ENCODE results near the gene KLHL42.

The KLHL42 gene

GRCh38 chr12:27771481-27772327, 8.3 kb upstream of the KLHL42 start:
- Mint-ChIP-seq H3K4me3 (no peak overlapping the region), H3K27ac (no peak overlapping the region), H3K27me3 (no peaks in the 10 kb centered on the region), H3K9me3 (no peaks in the 10 kb centered on the region), H3K4me1 (ENCODE audit: low read depth) (no peaks in the 10 kb centered on the region), H3K36me3 (ENCODE audit: low read depth) (no peaks in the 10 kb centered on the region)

- H3K4me1 Mint-ChIP-seq (ENCODE audit: low read depth): no peaks in the 10 kb centered on the region
Measured at GRCh38 chr12:27772328-27773049, 7.5 kb upstream of the KLHL42 start.

GRCh38 chr12:27777141-27777540, 2.9 kb upstream of the KLHL42 start:
- Mint-ChIP-seq H3K4me1 (ENCODE audit: low read depth) (peaks cover 19% of the 10 kb centered on the region), H3K27ac (no peak overlapping the region), H3K4me3 (no peak overlapping the region), H3K27me3 (no peaks in the 10 kb centered on the region), H3K36me3 (ENCODE audit: low read depth) (peaks cover 7% of the 10 kb centered on the region), H3K9me3 (no peaks in the 10 kb centered on the region)

More at GRCh38 chr12:27772328-27773049, 7.5 kb upstream of the KLHL42 start:
- H3K27me3 Mint-ChIP-seq: no peaks in the 10 kb centered on the region
- H3K4me3 Mint-ChIP-seq: no peak overlapping the region
- no peaks in the 10 kb centered on the region for H3K9me3 Mint-ChIP-seq
- H3K36me3 Mint-ChIP-seq (ENCODE audit: low read depth): no peaks in the 10 kb centered on the region
- H3K27ac Mint-ChIP-seq: no peak overlapping the region

- Mint-ChIP-seq H3K27me3 (no peaks in the 10 kb centered on the region), H3K36me3 (ENCODE audit: low read depth) (peaks cover 12% of the 10 kb centered on the region), H3K27ac (no peak overlapping the region), H3K9me3 (no peaks in the 10 kb centered on the region), H3K4me3 (peak overlapping the region; percentile 4), H3K4me1 (ENCODE audit: low read depth) (peaks cover 28% of the 10 kb centered on the region)
Measured at GRCh38 chr12:27778206-27778605, 1.8 kb upstream of the KLHL42 start.

- Mint-ChIP-seq H3K36me3 (ENCODE audit: low read depth) (peaks cover 18% of the 10 kb centered on the region), H3K4me3 (peak overlapping the region; percentile 78), H3K27me3 (no peaks in the 10 kb centered on the region), H3K27ac (peak overlapping the region; percentile 74), H3K4me1 (ENCODE audit: low read depth) (peaks cover 31% of the 10 kb centered on the region), H3K9me3 (no peaks in the 10 kb centered on the region)
Measured at GRCh38 chr12:27779416-27779919, 565 bp upstream of the KLHL42 start.

GRCh38 chr12:27780612-27781408, 777 bp downstream of the KLHL42 start:
- Mint-ChIP-seq H3K36me3 (ENCODE audit: low read depth) (peaks cover 28% of the 10 kb centered on the region), H3K27me3 (no peaks in the 10 kb centered on the region), H3K4me3 (peak overlapping the region; percentile 85), H3K4me1 (ENCODE audit: low read depth) (peaks cover 42% of the 10 kb centered on the region), H3K27ac (peak overlapping the region; percentile 80), H3K9me3 (no peaks in the 10 kb centered on the region)

- H3K36me3 Mint-ChIP-seq (ENCODE audit: low read depth): peaks cover 34% of the 10 kb centered on the region
- H3K9me3 Mint-ChIP-seq: no peaks in the 10 kb centered on the region
- H3K4me1 Mint-ChIP-seq (ENCODE audit: low read depth): peaks cover 48% of the 10 kb centered on the region
Measured at GRCh38 chr12:27781680-27782079, 1.6 kb downstream of the KLHL42 start.

GRCh38 chr12:27782481-27782880, 2.4 kb downstream of the KLHL42 start:
- no peak overlapping the region for H3K27ac Mint-ChIP-seq
- H3K4me3 Mint-ChIP-seq: peak overlapping the region; percentile 85
- peaks cover 34% of the 10 kb centered on the region for H3K36me3 Mint-ChIP-seq (ENCODE audit: low read depth)
- peaks cover 48% of the 10 kb centered on the region for H3K4me1 Mint-ChIP-seq (ENCODE audit: low read depth)
- H3K27me3 Mint-ChIP-seq: no peaks in the 10 kb centered on the region
- H3K9me3 Mint-ChIP-seq: no peaks in the 10 kb centered on the region

More at GRCh38 chr12:27781680-27782079, 1.6 kb downstream of the KLHL42 start:
- H3K4me3 Mint-ChIP-seq: peak overlapping the region; percentile 85
- H3K27ac Mint-ChIP-seq: no peak overlapping the region
- no peaks in the 10 kb centered on the region for H3K27me3 Mint-ChIP-seq

- H3K27me3 Mint-ChIP-seq: no peaks in the 10 kb centered on the region
- peaks cover 58% of the 10 kb centered on the region for H3K36me3 Mint-ChIP-seq (ENCODE audit: low read depth)
- H3K9me3 Mint-ChIP-seq: no peaks in the 10 kb centered on the region
- peaks cover 39% of the 10 kb centered on the region for H3K4me1 Mint-ChIP-seq (ENCODE audit: low read depth)
- no peak overlapping the region for H3K27ac Mint-ChIP-seq
- no peak overlapping the region for H3K4me3 Mint-ChIP-seq
Measured at GRCh38 chr12:27785882-27786570, 6.0 kb downstream of the KLHL42 start.

GRCh38 chr12:27787559-27787958, 7.5 kb downstream of the KLHL42 start:
- H3K4me1 Mint-ChIP-seq (ENCODE audit: low read depth): peaks cover 24% of the 10 kb centered on the region
- H3K9me3 Mint-ChIP-seq: no peaks in the 10 kb centered on the region
- H3K27ac Mint-ChIP-seq: no peak overlapping the region
- H3K36me3 Mint-ChIP-seq (ENCODE audit: low read depth): peaks cover 60% of the 10 kb centered on the region
- H3K27me3 Mint-ChIP-seq: no peaks in the 10 kb centered on the region
- H3K4me3 Mint-ChIP-seq: no peak overlapping the region

- Mint-ChIP-seq H3K27ac (no peak overlapping the region), H3K4me3 (no peak overlapping the region), H3K4me1 (ENCODE audit: low read depth) (peaks cover 20% of the 10 kb centered on the region), H3K9me3 (no peaks in the 10 kb centered on the region), H3K36me3 (ENCODE audit: low read depth) (peaks cover 65% of the 10 kb centered on the region), H3K27me3 (no peaks in the 10 kb centered on the region)
Measured at GRCh38 chr12:27790179-27790578, 10.1 kb downstream of the KLHL42 start.

- peaks cover 69% of the 10 kb centered on the region for H3K36me3 Mint-ChIP-seq (ENCODE audit: low read depth)
- H3K9me3 Mint-ChIP-seq: no peaks in the 10 kb centered on the region
- no peak overlapping the region for H3K27ac Mint-ChIP-seq
- H3K4me1 Mint-ChIP-seq (ENCODE audit: low read depth): peaks cover 10% of the 10 kb centered on the region
- H3K27me3 Mint-ChIP-seq: no peaks in the 10 kb centered on the region
- no peak overlapping the region for H3K4me3 Mint-ChIP-seq
Measured at GRCh38 chr12:27794818-27795584, 15.0 kb downstream of the KLHL42 start.

- H3K36me3 Mint-ChIP-seq (ENCODE audit: low read depth): peaks cover 69% of the 10 kb centered on the region
- H3K27me3 Mint-ChIP-seq: no peaks in the 10 kb centered on the region
- no peak overlapping the region for H3K27ac Mint-ChIP-seq
- H3K4me1 Mint-ChIP-seq (ENCODE audit: low read depth): peaks cover 21% of the 10 kb centered on the region
- H3K4me3 Mint-ChIP-seq: no peak overlapping the region
- H3K9me3 Mint-ChIP-seq: no peaks in the 10 kb centered on the region
Measured at GRCh38 chr12:27796128-27796527, 16.1 kb downstream of the KLHL42 start.
